HepG2 (cell line): ENCODE data around the gene HNRNPL. TPM values are rescaled to one million over a fixed set of nuclear protein-coding genes. Genes with fewer than 3 reads are reported as not detected.

Experiments used
- ARID4A ChIP-seq: sonication (generic); formaldehyde crosslinking; IDR thresholded peaks from 2 replicates; pipeline ENCODE4 v1.5.0; 2020; ENCODE audit warnings: mild to moderate bottlenecking, missing genetic modification reagents, borderline replicate concordance
- ARNT2 ChIP-seq: sonication (generic); formaldehyde crosslinking; IDR thresholded peaks from 2 replicates; pipeline ENCODE4 v1.8.0; 2022; ENCODE audit warnings: mild to moderate bottlenecking, low read depth, missing genetic modification reagents, moderate library complexity
- ATF7-NPFF ChIP-seq: sonication (generic); formaldehyde crosslinking; IDR thresholded peaks from 2 replicates; pipeline ENCODE4 v1.8.1; 2023; ENCODE audit warnings: mild to moderate bottlenecking, low read depth, missing genetic modification reagents, moderate library complexity
- ATRX ChIP-seq: sonication (generic); formaldehyde crosslinking; IDR thresholded peaks from 2 replicates; pipeline ENCODE4 v1.4.0; 2020; ENCODE audit warnings: missing genetic modification reagents, borderline replicate concordance
- HIVEP1 ChIP-seq: sonication (generic); formaldehyde crosslinking; IDR thresholded peaks from 2 replicates; pipeline ENCODE4 v1.4.0; 2020; ENCODE audit warnings: mild to moderate bottlenecking, missing genetic modification reagents
- NR0B2 ChIP-seq: sonication (generic); formaldehyde crosslinking; IDR thresholded peaks from 2 replicates; pipeline ENCODE4 v1.4.0; 2020; ENCODE audit warnings: mild to moderate bottlenecking, missing genetic modification reagents
- SIN3A ChIP-seq: IDR thresholded peaks from 2 replicates; pipeline ENCODE4 v1.6.1; 2011; ENCODE audit warnings: low read depth, mild to moderate bottlenecking, control low read depth, low read length, borderline replicate concordance
- THAP8 ChIP-seq: sonication (generic); formaldehyde crosslinking; IDR thresholded peaks from 2 replicates; pipeline ENCODE4 v1.5.1; 2020; ENCODE audit warnings: missing genetic modification reagents, mild to moderate bottlenecking, borderline replicate concordance
- UBTF ChIP-seq: sonication (generic); formaldehyde crosslinking; IDR thresholded peaks from 2 replicates; pipeline ENCODE4 v1.4.0; 2020; ENCODE audit warnings: mild to moderate bottlenecking, missing genetic modification reagents
- ZBTB49 ChIP-seq: sonication (generic); formaldehyde crosslinking; IDR thresholded peaks from 2 replicates; pipeline ENCODE4 v1.4.0; 2020; ENCODE audit warnings: missing genetic modification reagents, borderline replicate concordance
- ZNF18 ChIP-seq: sonication (generic); formaldehyde crosslinking; IDR thresholded peaks from 2 replicates; pipeline ENCODE4 v1.8.0; 2022; ENCODE audit warnings: mild to moderate bottlenecking, missing genetic modification reagents; ENCODE audit not compliant: insufficient replicate concordance
- polyA plus RNA-seq, 8 experiments: library from polyadenylated mRNA; depleted of rRNA in 3 of 8; stranded (reverse) in 7 of 8; unstranded in 1 of 8; fragments of >200 nt; fragmentation: Illumina TruSeq in 4 of 8; extraction: Trizol in 4 of 8; gene quantifications; 2 replicates each; pipeline versions ENCODE4 v1.2.1 to v1.2.3, GENCODE V29; 2011 to 2016; ENCODE audit warnings: low read depth in 4 of 8, missing spikeins in 1 of 8, mixed read lengths in 1 of 8; ENCODE audit not compliant: insufficient read depth in 1 of 8
- total RNA-seq, 5 experiments: library from RNA; depleted of rRNA; stranded (reverse); fragments of >200 nt; fragmentation: Illumina TruSeq; extraction: Trizol; gene quantifications; 2 replicates each; pipeline ENCODE4 v1.2.3, GENCODE V29; 2016; ENCODE audit warnings: low read depth in 1 of 5

HNRNPL gene
- total and polyA plus RNA-seq, 2 of the 13 experiments (the other 11 are each of a cell fraction or from before 2014, with no cell fraction given), result 156 to 278 TPM

GRCh38 chr19:38849147-38849859 is 483 bp downstream of the HNRNPL start (continued):
- TF ChIP-seq UBTF (CRISPR knock-in tag), result peak; percentile 61
- TF ChIP-seq ATRX (CRISPR knock-in tag), result no peak
- no peak; the same call in 1 of the 2 replicates for TF ChIP-seq HIVEP1 (CRISPR knock-in tag)
- 0 out of 2 replicates have a peak, but pooled peaks have one; percentile 27 for TF ChIP-seq THAP8 (CRISPR knock-in tag)
- no peak; the same call in none of the 2 replicates for TF ChIP-seq ARNT2
- 0 out of 2 replicates have a peak, but pooled peaks have one; percentile 16 for TF ChIP-seq SIN3A
- peak; percentile 50; the same call in 1 of the 2 replicates for TF ChIP-seq ARID4A (CRISPR knock-in tag)
- peak; percentile 44 for TF ChIP-seq ZNF18
- TF ChIP-seq ZBTB49 (CRISPR knock-in tag), result no peak
- TF ChIP-seq ATF7-NPFF (CRISPR knock-in tag), result no peak; the same call in 1 of the 2 replicates
- 0 out of 2 replicates have a peak, but pooled peaks have one; percentile 50 for TF ChIP-seq NR0B2
